ENCODE data around the gene HASPIN.

The HASPIN gene

GRCh38 chr17:3768769-3769168 is 45.1 kb downstream of the HASPIN start:
- no peak for DNase-seq

GRCh38 chr17:3770466-3770865 is 46.8 kb downstream of the HASPIN start:
- DNase-seq, result no peak

- DNase-seq, result no peak
These were observed 47.4 kb downstream of the HASPIN start for GRCh38 chr17:3771140-3771539.

DNA sequence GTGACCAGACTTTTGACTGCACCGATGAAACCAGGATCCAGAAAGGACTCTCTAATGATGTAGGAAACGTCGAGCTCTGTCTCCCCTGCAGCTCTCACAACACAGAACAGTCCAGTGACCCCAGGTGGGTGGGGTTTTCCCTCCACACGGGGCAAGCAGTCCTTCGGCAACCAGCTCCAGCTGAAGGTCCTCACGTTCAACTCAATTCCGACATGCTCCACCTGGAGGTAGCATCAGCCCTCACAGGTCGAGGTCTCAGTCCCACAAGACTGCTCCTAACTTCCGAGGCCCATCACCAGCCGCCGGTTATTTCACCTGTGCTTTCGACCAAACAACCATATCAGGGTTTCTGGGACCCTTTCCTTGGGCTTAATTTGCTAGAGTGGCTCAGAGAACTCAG is 49.1 kb downstream of the HASPIN start:
- DNase-seq, result no peak

DNA sequence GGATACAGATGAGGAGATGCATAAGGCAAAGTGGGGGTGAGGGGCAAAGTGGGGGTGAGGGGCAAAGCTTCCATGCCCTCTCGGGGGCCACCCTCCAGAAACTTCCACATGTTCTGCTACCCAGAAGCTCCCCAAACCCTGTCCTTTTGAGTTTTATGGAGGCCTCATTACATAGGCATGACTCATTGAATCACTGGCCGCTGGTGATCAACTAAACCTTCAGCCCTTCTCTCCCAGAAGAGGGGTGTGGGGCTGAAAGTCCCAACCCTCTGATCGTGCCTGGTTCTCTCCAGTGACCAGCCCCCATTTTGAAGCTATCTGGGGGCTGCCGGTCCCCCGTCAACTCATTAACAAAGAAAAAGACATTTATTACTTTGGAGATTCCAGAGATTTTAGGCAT is 49.8 kb downstream of the HASPIN start:
- DNase-seq, result no peak

DNA sequence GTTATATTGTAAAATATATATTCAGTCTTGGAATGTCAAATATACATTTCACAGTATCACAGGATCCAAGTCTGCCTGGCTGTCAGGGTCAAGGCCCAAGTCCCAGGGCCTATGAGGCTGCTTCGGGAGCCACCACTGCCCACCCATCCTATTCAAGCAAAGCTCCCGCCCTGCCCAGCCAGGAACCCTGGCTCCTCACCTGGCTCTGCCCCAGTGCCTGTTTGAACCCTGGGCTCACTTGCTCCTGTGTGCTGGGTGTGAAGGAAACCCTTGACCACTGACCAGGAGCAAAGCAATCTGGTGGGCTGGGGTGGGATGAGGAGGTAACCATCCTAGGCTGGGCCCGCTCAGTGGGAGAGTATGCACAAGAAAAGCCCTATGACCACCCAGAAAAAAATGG is 50.3 kb downstream of the HASPIN start:
- no peak for DNase-seq

Data from T-helper 1 cell (primary cell).